GM21529 (cell line): ENCODE measurements around the gene CDKN3.

Experiments
- ATAC-seq: cut with Tn5 transposase; IDR thresholded peaks from one replicate; pipeline ENCODE4 v1.9.1; 2021; ENCODE audit not compliant: unreplicated experiment

The CDKN3 gene

DNA sequence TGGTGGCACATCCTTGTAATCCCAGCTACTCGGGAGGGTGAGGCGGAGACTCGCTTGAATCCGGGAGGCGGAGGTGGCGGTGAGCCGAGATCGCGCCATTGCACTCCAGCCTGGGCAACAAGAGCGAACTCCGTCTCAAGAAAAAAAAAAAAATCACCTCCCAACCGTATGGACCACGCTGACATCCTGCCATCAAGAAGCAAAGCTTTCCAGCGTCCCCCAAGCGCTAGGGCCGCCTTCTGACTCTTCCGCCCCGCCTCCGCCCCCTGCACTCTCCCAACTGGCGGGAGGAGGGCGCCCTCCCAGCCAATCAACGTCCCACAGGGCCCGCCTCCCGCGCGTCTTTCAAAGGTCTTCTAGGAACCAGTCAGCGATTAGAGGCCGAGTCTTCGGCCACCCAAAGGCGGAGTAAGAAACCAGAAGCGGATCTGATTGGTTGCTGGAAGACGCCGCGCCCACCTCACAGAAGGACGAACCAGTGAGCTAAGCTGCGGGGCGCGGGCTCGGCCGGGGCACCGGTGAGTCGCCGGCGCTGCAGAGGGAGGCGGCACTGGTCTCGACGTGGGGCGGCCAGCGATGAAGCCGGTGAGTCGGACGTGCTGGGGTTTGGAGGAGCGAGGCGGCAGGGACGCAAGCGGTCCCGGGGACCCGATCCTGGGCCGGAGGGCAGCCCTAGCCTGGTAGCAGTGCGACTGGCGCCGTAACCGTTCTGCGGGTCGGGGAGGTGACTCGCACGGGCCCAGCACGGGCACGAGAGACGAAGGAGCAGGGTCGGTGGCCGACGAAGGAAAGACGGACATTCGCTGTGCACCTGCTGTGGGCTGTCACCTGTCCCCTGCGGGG lies at the start of gene CDKN3:
CDKN3 (plus strand) TSS at position 515 of the 843 bp plus-strand sequence; CDS start at position 577, 62 bp downstream.
- peak; percentile 97 for ATAC-seq

DNA sequence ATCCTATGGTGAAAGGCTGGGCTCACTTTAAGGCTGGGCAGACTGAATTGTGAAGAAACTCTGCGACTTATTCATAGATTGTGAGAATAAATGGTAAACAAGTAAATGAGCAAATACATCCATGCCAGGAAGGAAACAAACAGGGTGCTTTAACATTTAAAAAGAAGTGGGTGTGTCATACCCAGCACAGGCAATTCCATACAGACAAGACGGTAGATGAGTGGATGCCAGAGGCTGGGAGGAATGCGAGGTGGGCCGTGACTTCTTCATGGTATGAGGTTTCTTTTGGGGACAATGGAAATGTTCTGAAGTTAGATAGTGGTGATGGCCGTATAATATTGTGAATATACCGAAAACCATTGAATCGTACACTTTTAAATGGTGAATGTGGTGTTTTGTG lies 49.8 kb upstream of the CDKN3 start:
- ATAC-seq: no peak

DNA sequence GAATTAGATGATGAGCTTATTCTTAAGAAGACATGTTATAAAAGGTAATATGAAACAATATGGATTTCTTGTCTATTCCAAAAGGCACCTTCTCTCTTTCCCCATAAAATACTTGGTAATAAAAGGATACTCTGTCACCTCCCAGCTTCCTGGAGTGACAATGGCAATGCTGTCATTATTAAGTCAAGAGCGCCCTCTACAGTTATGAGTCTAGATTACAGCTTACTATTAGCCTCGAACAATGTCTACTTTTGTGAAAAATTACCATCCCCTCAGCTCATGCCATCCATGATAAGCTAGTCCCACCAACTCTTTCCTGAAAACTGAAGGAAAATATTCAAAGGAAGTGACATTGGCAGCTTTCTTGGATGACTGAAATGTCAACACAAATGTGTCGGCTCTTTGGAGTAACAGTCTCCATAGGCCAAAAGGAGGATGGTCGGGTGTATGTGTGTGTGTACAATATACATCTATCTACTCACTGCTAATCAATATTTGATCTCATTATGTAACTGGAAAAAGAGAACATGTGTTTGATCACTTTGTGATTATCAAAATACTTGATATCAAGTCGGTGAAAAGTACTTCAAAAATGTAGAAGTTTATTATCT lies 48.7 kb upstream of the CDKN3 start:
- ATAC-seq: peak; percentile 68

DNA sequence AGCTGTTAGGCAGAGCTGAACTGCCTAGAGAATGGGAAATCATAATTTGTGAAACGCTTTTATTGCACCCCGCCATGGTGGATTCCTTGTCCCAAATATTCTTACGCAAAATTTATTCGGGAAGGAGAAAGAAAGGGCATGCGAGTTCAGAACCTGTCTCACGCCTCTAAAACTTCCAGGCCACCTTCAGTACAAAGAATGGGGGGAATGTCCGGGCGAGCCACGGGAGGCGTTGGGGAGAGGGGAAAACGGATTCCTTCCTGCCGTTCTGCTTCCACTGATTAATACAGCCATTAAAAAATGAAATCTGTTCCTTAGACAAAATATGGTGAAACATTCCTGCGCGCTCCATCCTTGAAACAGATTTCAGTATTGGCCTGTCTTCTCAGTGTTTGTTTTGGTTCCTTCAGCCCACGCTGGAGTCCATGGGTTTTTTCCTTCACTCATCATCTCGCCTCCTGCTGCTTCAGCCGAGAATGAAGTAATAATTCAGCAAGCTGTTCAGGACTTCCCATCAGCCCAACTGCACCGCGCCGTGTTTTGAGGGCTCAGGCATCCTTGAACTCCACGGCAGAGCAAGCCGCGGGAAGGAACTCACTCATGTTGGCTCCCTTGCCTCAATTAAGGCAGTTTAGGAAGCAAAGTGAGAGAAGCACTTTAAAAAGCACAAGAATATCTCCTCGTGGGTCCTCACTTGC lies 47.7 kb upstream of the CDKN3 start:
- no peak for ATAC-seq

DNA sequence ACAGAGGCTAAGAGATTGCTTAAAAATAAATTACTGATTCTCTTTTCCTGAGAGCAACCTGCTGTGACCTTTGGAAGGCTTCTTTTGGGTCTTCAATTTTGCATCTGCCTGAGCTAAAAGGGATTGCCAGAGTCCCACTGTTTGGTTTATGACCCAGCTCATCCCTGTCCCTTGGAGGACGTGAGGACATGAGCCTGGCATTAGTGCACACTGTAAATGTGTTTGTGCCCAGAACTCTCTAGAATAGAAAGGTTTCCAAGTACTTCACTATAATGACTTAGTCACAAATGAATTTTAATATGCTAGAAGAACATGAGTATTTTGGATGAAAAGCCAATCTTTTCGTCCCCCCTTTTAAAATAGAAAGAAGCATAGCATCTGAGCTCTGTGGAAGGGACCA lies 47.1 kb upstream of the CDKN3 start:
- ATAC-seq: no peak

DNA sequence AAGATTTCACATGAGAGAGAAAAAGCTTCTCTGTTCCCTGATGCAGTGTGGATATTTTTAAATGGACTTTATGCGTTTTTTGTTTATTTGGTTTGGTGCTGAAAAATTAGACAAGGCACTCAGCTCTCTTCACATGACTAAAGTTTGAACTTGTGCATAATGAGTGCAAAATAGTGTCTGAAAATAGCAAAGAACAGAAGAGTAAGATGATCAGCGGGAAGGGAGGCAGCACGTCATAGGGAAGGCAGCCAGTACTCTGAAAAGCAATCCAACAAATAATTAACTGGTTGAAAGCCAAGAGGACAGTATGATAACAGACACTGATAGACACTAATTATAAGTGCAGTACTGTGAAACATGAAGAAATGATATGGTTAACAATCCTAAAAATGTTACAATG lies 46.6 kb upstream of the CDKN3 start:
- ATAC-seq: no peak

DNA sequence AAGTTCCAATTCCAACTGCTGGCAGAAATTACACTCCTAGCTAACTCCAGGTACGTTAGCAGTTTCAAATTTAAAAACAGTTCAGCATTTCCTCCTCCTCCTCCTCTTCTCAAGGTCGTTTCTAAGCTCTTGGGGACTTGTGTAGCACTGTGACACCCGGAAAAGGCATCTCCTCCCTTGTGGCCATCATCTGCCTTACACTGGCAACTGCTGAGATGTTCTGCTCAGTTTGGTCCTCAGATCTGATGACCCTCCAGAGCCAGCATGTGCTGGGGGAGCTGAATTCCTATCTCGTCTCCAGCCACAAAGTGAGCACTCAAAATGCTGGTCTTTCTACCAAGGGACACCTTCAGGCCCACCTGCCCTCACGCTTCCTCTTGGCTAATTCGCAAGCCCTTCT lies 43.5 kb upstream of the CDKN3 start:
- ATAC-seq: no peak

DNA sequence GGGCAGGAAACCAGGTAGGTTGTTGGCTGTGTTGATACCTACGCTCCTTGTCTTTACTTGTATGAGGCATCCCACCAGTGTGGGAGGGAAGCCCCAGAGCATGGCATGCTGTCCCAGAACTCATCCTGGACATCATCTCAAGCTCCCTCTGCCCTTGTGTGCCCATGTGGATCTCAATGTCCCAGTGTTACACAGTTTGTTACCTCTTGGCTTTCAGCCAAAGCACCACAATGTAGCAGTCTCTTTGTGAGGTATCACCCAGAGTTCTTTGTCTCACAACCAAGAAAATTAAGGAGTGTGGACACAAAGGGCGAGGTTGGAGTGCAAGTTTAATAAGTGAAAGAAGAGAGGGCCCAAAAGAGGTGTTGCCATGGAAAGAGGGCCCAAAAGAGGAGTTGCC lies 43.1 kb upstream of the CDKN3 start:
- ATAC-seq: no peak

DNA sequence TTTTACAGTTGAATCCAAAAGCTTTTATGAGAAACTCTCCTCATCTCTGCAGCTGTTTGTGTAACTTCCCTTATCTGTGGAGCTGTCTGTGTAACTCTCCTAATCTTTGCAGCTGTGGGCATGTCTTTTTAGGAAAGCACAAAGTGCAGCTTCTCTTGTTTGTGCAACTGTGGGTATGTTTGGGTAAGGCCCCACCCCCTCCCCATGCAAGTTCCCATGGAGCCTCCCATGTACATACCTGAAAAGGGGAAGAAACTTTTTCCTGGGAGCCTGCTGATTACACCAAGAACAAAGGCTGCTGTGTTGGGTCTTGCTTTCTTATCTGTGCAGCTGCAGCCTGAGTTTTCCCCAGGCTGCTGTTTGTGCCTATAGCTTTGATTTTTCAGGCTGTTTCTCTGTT lies 42.7 kb upstream of the CDKN3 start:
- no peak for ATAC-seq

- ATAC-seq: no peak
Measured at GRCh38 chr14:54354968-54355641, 41.7 kb upstream of the CDKN3 start.

GRCh38 chr14:54355698-54356097 lies 41.1 kb upstream of the CDKN3 start:
- no peak for ATAC-seq

DNA sequence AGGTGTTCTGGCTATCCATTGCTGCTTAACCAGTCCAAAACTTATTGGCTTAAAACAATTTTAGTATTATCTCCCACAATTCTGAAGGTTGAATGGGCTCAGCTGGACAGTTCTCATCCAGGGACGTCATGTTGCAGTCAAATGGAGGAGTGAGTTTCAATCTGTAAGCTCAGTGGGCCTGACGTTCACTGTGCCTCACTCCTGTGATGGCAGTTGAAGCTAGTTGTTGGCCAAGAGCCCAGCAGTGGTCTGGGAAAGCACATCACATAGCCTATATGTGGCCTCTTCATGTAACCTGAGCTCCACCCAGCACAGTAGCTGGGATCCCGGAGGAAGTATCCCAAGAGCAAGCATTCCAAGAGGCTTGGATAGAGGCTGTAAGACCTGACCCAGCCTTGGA lies 40.6 kb upstream of the CDKN3 start:
- no peak for ATAC-seq

DNA sequence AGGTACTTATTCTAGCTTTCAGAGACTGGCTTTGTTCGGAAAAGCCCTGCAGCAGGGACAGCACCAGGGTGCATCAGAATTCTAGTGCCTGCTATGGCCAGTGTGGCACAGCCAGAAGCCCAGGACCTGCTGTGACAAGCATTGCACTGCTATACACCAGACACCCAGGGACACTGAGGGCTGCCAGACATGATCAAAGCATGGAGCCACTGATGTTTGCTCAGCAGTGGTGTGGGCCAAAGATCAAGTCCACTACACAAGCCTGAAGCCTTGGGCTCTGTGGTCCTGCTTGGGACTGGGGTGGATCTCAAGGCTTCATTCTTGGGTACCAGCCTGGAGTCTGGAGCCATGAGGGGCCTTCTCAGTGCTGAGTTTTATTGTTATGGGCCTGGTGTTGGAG lies 36.1 kb upstream of the CDKN3 start:
- no peak for ATAC-seq

DNA sequence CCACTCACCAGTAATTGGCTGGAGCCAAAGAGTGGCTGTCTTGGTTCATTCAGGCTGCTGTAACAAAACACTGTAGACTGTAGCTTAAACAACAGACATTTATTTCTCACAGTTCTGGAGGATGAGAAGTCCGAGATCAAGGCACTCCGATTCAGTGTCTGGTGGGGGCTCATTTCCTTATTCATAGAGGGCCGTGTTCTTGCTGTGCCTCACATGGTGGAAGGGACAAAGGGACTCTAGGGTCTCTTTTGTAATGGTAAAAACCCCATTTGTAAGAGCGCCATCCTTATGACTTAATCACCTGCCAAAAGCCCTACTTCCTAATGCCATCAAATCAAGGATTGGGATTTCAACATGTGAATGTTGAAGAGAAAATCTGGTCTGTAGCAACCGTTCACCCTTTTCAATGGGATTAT lies 34.7 kb upstream of the CDKN3 start:
- no peak for ATAC-seq

DNA sequence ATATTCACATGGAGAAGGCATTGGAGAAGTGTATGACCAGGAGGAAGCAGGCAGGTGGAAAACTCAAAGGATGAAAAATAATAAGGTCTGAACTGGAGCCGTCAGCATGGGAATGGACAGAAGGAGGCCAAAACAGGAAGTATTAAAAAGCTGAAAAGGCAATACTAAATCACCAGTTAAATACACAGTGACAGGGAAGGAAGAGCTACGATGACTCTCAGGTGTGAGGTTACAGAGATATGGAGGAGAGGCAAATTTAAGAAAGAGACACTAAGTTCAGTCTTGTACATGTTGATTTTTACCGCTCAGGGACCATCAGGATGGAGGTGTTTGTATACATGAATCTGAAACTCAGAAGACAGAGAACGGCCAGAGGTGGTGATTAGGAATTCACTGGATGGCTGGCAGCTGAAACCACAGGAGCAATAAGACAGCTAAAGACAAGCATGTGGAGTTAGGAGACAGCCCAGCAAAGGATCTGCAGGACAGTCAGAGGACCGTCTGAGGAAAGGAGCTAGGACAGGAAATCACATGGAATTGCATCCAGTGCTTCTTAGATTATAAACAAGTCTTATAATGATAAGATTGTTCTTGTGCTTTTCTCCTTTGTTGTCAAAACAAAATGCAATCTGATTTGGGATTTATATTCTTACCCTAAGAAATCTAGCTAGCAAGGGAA lies 33.9 kb upstream of the CDKN3 start:
- no peak for ATAC-seq

GRCh38 chr14:54364555-54365415 lies 32.0 kb upstream of the CDKN3 start:
- no peak for ATAC-seq

GRCh38 chr14:54366736-54367735 lies 29.8 kb upstream of the CDKN3 start:
- ATAC-seq: no peak

GRCh38 chr14:54368291-54368690 lies 28.5 kb upstream of the CDKN3 start:
- no peak for ATAC-seq

- ATAC-seq: no peak
Measured at GRCh38 chr14:54369343-54369742, 27.5 kb upstream of the CDKN3 start.
